Putamen (tissue), 1 donor: ENCODE data around the gene PAGE5.

Experiments
- DNase-seq: peaks from one replicate; pipeline ENCODE4 v3.0.0-alpha.2; 2016; ENCODE audit warnings: low spot score

PAGE5 gene

GRCh38 chrX:55220119-55220794 is at the start of gene PAGE5:
TSS of gene PAGE5 (plus strand) at chrX:55220346. CDS start at chrX:55221383, 1,037 bp downstream.
- DNase-seq: no peak

DNA sequence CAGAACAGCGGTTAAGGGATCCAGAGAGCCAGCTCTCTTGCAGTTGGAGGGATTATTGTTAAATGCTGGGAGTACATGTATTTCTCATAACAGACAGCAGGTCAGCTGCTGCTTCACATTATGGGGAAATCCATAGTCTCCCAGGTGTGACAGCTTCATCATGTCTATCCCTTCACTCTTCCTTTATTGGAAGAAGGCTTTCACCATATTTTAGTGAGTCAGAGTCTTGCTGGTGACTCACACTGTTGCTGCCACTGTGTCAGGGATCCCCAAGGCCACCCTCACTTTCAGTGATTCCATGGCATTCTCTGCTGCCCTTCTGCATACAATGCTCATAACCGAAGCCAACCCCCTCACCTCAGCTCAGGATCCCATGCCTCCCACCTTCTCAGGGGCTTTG is 32.9 kb upstream of the PAGE5 start:
- DNase-seq: no peak

DNA sequence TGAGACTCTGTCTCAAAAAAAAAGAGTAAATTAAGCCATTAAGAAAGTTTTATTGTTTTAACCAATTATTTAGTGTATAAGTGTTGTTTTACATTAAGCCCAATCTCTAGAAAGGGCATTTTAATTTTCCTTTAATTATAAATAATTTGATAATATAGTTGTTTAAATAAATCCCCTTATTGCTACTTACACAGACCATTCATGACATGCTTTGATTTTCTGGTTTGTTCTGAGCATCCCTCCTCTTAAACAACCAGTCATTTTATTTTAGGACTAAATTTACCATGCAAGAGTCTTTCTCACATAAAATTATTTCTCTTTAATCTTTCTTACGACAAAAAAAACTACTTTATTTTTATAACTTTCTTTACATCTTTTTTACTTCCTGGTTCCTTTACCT is 23.5 kb upstream of the PAGE5 start:
- no peak for DNase-seq

GRCh38 chrX:55201930-55202579 is 18.1 kb upstream of the PAGE5 start:
- no peak for DNase-seq

DNA sequence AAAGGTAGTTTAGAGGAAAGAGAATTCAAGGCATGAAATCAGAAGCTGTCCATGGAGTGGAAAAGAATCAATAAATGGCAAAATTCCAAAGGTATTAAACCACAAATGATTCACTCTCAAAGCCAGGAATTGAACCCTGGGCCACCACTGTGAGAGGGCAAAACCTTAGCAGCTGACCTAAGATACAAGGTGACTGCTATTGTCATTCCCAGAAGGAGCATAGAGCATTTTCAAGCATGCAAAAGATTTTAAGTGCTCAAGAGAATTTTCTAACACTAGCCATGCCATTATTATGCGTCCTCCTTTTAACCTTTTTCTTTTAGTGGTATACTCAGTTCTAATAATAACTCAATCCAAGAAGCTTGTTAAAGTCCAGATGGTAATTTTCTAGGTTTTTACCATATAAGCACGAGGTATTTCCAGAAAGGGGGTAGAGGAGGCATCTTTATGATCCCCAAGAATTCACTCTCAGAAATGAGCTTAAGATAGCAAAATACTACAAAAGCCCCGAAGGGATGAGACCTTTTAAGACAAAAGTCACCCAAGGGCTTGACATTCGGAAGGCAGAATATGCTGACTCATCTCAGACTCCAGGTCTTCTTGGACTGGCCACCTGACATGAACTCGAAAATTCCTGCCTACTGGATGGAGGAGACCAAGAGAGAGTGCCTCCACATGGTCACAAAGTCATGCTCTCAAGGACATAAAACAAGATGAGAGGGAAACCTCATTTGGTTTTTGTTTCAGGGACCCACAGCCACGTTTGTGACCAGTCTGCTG is 13.8 kb upstream of the PAGE5 start:
- no peak for DNase-seq

DNA sequence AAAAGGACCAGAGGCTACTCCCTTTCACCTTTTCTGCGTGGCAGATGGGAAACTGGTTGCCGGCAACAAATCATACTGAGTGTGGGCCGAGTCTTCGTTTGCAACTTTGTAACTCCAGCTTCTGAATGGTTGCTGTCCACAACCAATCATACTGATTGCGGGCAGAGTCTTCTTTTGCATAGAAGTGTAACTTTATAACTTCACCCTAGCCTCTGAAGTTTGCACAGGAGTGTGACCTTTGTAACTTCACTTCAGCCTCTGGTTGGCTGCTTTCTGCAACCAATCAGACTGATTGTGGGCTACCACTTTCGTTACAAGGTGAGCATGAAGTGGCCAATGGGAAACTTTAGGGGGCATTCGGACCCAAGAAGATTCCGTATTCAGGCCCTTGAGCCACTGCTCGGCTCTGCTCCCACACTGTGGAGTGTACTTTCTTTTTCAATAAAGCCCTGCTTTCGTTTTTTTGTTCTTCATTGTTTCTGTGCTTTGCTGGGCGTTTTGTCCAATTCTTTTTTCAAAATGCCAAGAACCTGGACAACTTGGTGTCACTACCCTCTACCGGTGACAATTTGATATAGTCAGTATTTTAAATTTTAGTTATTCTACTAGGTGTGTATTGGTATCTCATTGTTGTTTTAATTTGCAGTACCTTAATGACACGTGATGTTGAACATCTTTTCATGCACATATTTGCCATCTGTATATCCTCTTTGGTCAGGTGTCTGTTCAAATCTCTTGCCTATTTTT is 9.0 kb upstream of the PAGE5 start:
- DNase-seq: no peak

DNA sequence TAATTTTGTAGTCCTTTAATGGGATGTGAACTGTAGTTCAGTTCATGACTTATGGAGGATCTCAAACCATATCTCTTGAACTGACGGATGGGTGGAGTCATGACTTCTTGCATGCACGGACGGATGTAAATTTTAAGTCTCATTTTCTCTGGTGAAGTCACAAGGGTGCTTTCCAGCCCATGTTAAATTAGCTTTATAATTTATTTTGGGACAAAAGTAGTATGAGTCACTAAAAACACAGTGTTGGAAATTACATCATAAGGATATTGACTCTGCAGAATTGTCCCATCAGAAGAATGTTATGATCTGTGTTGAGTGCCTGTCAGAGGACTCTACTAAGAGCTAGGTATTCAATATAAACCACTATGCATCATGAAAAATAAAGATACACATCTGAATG is 6.8 kb upstream of the PAGE5 start:
- no peak for DNase-seq

- no peak for DNase-seq
These were observed 20.7 kb downstream of the PAGE5 start for GRCh38 chrX:55240788-55241340.

DNA sequence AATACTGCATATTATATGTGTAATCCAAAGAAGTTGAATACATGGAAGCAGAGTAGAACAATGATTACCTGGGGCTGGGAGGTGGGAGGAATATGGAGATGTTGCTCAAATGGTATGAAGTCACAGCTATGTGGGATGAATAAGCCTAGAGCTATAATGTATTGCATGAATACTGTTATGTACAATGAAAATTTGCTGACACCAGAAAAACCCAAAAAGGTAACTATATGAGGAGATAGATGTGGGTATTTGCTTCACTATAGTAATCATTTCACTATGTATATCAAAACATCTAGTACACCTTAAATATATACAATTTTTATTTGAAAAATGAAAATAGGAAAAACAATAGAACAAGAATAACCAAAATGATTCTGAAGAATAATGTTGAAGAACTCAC is 33.4 kb downstream of the PAGE5 start:
- DNase-seq: no peak

DNA sequence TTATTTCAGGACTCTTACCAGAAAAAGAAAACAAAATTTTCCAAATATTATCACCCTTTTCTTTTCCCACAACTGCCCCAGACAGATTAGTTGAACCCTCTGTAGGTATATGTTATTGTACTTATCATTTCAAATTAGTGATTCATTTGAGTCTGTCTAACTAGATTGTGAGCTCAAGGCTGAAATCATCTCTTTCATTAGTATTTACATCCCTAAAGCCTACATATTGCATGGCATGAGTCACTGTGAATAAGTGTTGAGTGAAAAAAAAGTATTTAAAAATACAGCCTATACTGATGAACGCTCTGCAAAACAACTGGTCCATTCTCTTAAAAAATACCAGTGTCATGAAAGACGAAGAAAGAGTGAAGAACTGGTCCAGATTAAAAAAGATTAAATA is 40.7 kb downstream of the PAGE5 start:
- no peak for DNase-seq

GRCh38 chrX:55264816-55265215 is 44.7 kb downstream of the PAGE5 start, which contains the start of gene PAGE3:
TSS of gene PAGE3 (minus strand) at chrX:55264916. CDS start at chrX:55263903, 1,013 bp downstream.
- no peak for DNase-seq
